ES-I3 (cell line): ENCODE measurements around the gene CSNK1D.

Experiments used
- H3K36me3 ChIP-seq: 2 replicates; pipeline ENCODE4 v1.6.1; 2013; ENCODE audit warnings: mild to moderate bottlenecking, low read length, control low read depth, moderate library complexity; ENCODE audit not compliant: insufficient read depth
- H3K4me1 ChIP-seq: 2 replicates; pipeline ENCODE4 v1.6.1; 2013; ENCODE audit warnings: mild to moderate bottlenecking, control low read depth, low read length; ENCODE audit not compliant: insufficient read depth
- H3K9ac ChIP-seq: 2 replicates; pipeline ENCODE4 v1.6.1; 2013; ENCODE audit warnings: low read depth, mild to moderate bottlenecking, low read length, moderate library complexity
- H3K9me3 ChIP-seq: 2 replicates; pipeline ENCODE4 v1.6.1; 2013; ENCODE audit warnings: mild to moderate bottlenecking, low read length, moderate library complexity; ENCODE audit not compliant: control insufficient read depth, insufficient read depth

CSNK1D gene

DNA sequence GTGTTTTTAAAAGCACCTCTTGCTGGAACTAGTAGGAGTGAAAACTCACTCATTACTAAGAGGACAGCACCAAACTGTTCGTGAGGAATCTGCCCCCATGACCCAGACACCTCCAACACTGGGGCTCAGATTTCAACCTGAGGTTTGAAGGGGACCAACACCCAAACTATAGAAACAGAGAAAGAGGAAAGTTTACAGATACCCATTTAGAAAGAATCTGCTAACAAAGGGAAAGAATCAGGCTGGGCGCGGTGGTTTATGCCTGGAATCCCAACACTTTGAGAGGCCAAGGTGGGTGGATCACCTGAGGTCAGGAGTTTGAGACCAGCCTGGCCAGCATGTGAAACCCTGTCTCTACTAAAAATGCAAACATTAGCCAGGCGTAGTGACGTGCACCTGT is 3.4 kb upstream of the CSNK1D start:
- Histone ChIP-seq H3K9ac (no peak overlapping the region), H3K9me3 (no peaks in the 10 kb centered on the region), H3K4me1 (peaks cover 17% of the 10 kb centered on the region), H3K36me3 (no peaks in the 10 kb centered on the region)

DNA sequence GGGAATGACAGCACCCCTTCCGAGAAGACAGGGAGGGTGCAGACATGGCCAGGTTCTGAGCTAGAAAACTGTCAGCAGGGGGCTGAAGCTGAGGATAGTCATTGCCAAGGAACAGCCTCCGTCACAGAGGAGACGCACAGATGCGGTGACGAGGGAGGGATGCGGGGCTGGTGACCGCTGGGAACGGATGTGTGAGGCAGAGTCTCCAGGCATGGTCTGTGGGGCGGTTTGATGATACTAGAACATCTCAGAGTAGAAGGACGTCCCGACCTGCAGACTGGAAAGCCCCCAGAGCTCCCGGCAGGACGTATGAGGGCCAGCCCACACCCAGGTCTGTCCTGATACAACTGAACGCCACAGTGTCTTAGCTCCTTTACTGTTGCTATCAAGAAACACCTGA is 1.8 kb upstream of the CSNK1D start:
- Histone ChIP-seq H3K9ac (no peak overlapping the region), H3K36me3 (peaks cover 7% of the 10 kb centered on the region; the same call in 1 of the 2 replicates), H3K9me3 (no peaks in the 10 kb centered on the region), H3K4me1 (peaks cover 21% of the 10 kb centered on the region)

DNA sequence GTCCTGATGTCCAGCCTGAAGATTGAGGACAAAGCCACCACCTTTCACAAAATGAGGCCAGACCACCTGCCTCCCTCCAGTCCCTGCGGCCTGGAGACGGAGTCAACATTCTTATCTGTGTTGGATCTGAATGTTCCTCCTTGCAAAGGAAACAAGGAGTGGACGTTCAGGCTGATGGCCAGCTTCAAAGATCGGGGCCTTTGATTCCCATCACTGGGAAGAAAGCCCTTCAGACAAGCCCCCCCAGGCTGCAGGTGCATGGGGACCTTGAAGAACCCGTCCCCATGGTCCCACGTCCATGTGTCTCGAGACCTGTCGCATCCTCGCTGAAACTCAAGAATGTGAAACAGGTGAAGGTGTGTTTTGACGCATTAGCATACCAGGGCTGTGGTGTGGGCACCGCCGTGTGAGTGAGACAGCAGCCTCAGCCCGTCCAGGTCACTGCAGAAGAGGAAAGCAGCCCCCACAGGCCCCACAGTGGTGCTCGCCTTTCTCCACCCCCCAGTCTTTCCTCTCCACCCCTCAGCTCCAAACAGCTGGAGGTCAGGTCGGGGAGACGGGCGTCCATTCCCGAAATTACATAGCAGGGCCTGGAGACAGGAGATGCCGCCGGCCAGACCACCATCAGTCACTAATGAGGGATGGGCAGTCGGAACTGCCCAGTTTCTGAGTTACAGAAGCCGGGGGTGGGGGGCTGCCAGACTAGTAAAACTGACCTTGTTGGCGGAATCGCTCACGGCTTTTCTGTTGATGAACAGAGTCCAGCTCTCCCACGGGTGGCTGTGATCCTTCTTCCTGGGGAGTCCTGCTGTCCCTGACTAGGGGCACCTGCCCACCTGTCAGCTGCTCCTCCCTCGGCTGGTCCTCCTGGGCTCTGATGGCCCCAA is 877 bp upstream of the CSNK1D start:
- Histone ChIP-seq H3K9ac (peak overlapping the region; percentile 70), H3K4me1 (peaks cover 21% of the 10 kb centered on the region), H3K9me3 (no peaks in the 10 kb centered on the region), H3K36me3 (peaks cover 7% of the 10 kb centered on the region; the same call in 1 of the 2 replicates)

DNA sequence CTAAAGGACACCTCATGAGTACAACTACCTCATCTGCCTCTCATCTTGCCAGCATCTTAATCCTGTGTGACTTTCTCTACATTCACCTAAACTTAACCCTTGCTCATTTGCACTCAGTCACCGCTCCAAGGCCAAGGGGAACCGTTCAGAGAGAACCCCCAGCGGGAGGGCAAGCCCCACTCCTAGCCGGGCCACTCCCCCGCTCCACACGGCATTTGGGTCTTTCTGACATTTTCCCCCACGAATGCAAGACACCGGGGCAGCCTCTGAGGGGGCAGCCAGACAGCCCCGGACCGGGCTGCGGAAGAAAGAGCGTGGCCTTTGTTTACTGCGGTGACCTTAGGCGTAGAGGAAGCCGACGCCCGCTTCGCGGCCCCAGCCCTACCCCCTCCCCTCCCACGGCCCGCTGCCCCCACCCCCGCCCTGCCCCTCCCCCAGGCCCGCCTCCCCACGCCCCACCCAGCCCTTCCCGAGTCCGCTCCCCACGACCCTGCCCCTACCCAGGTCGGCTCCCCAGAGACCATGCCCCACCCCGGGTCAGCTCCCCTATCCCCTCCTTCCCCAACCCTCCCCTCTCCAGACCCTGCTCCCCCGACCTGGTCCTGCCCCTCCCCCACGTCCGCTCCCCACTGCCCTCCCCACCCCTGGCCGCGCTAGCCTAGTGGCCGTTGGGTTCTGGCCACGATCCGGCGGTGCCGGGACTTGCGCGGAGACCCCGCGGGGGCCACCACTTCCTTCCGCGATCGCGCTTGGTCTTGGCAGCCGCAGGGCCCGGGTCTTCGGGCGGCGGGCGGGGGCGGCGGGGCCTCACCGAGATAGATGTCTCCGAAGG is 789 bp downstream of the CSNK1D start:
- H3K36me3 ChIP-seq = peaks cover 10% of the 10 kb centered on the region; the same call in 1 of the 2 replicates
- H3K9ac ChIP-seq = peak overlapping the region; percentile 88
- no peaks in the 10 kb centered on the region for H3K9me3 ChIP-seq
- peaks cover 28% of the 10 kb centered on the region; the same call in 1 of the 2 replicates for H3K4me1 ChIP-seq

DNA sequence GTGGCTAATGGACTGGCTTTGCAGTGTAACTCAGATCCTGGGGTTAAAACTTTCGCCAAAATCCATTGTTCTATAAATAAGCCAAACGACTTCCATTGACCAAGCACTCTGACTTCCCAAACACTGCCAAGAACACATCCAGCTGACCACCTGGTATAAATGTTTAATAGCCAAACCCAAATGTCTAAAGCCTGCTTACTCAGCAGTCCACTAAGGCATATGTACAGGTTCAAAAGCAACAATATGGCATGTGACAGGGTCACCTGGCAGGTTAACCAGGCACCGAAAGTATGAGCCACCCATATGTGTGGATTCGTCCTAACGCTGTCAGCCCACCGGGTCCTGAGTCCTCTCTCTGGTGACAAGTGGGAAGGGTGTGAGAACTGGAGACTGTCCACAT is 2.1 kb downstream of the CSNK1D start:
- H3K9me3 ChIP-seq = no peaks in the 10 kb centered on the region
- peaks cover 13% of the 10 kb centered on the region; the same call in 1 of the 2 replicates for H3K36me3 ChIP-seq
- H3K4me1 ChIP-seq = peaks cover 25% of the 10 kb centered on the region; the same call in 1 of the 2 replicates
- no peak overlapping the region for H3K9ac ChIP-seq

DNA sequence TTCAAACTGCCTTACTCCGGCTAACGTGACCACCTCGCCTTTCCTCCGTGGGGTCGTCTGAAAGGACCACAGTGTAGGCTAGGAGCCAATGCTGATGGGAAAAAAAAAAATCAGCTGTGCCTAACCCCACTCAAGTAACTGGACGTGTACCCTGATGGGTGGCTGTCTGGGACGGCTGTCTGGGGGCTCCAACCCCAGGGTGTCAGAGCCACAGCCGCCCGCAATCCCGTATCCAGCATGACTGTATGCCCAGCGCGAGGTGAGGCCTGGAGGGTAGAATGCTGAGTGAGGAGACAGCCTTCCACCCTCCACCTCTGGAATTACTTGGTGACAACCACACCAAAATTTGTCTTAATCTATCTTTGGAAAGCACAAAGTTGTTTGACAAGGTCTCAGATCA is 2.8 kb downstream of the CSNK1D start:
- H3K9me3 ChIP-seq = no peaks in the 10 kb centered on the region
- peaks cover 25% of the 10 kb centered on the region; the same call in 1 of the 2 replicates for H3K4me1 ChIP-seq
- no peak overlapping the region for H3K9ac ChIP-seq
- H3K36me3 ChIP-seq = peaks cover 18% of the 10 kb centered on the region

DNA sequence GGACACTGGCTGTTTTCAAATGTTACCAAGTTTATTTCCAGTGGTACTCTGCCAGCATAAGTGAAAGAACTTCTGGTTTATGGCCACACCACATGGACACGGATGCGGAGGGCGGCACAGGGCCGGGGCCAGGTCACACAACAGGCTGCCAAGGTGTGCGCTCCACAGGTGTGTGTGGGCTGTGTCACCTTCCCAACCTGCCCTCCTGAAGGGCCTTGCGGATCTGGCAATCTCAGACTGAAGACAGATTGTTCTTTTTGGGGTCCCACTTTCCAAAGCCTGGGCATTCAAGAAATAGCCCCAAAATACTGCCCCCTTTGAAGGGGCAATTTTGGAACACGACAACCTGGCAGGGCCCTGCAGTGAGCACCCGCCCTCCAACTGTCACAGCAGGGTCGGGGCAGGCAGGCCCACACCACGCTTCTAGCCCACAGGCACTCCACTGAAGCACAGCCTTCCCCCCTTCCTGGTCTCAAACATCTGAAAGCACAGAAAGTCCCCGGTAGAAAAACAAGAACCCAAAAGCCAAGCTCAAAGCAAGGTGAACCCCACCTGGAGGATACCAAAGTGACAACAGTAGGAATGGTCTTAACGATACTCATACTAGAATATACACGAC is 3.5 kb downstream of the CSNK1D start:
- H3K36me3 ChIP-seq = peaks cover 22% of the 10 kb centered on the region
- no peaks in the 10 kb centered on the region for H3K9me3 ChIP-seq
- no peak overlapping the region for H3K9ac ChIP-seq
- peaks cover 25% of the 10 kb centered on the region; the same call in 1 of the 2 replicates for H3K4me1 ChIP-seq

DNA sequence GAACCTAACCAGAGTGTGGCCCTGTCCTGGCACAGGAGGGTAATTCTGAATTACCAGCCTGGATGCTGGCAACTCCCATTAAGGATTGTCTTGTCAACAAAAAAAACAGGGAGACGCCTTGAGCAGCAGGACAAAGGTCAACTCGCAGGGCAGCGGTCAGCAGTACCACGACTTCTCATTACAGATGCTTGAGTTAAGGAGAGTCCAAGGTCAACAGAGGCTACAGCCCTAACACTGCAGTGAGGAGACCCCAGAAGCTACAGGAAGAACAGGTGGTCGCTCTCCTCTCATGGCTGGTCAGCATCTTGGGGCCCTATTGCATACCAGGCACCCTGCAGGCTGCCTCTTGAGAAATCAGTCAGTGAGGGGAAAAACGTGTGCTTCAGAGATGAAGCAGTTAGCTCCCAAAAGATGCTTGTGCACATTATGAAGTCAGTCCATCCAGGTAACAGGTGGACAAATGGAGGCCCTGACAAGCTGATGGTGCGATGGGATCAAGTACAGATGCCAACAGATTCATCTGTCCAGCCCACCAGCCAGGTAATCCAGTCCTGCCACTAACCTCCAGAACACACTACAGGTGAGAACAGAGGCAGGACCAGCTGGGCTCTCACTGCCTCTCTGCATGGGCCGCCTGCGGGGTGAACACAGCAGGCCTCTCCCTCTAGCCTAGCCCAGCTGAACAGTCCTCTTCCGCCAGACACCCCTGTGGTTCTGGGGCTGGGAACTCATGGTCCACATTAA is 4.2 kb downstream of the CSNK1D start:
- Histone ChIP-seq H3K9ac (no peak overlapping the region), H3K36me3 (peaks cover 24% of the 10 kb centered on the region), H3K9me3 (no peaks in the 10 kb centered on the region), H3K4me1 (peaks cover 25% of the 10 kb centered on the region; the same call in 1 of the 2 replicates)

DNA sequence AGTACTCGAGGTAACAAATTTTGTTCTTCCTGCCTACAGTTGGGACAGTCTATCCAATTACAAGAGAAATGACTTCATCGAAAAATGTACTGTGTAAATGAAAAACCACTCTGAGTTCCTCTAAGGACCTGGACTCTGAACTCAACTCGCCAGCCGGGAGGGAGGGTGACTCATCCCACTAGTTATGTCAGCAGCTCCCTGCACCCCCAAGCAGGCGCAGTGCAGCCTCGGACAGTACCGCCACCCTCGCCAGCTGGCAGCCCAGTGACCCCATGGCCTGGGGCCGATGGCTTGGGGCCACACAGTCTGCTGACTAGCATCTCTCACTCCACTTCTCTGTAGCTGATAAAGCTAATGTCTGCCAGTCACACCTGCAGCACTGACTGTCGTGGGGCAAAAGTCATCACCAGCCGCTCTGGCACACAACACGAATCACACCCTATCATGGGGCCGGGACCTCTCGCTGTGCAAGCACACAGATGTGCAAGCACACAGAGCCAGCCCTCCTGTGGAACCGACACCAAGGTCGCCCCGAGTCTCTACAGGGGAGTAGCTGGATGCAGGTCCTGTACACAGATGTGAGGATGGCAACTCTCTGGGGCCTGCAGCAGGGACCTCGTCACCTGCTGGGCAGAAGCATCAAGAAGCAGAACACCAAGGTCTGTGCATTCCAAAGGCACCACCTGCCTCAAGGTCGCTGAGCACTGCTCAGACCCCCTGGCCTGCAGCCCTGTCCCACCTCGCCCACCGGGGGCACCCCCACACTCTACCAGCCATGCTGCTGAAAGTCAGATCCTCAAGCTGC is 5.7 kb downstream of the CSNK1D start:
- Histone ChIP-seq H3K9ac (no peak overlapping the region), H3K4me1 (peaks cover 20% of the 10 kb centered on the region; the same call in 1 of the 2 replicates), H3K9me3 (no peaks in the 10 kb centered on the region), H3K36me3 (peaks cover 37% of the 10 kb centered on the region)

DNA sequence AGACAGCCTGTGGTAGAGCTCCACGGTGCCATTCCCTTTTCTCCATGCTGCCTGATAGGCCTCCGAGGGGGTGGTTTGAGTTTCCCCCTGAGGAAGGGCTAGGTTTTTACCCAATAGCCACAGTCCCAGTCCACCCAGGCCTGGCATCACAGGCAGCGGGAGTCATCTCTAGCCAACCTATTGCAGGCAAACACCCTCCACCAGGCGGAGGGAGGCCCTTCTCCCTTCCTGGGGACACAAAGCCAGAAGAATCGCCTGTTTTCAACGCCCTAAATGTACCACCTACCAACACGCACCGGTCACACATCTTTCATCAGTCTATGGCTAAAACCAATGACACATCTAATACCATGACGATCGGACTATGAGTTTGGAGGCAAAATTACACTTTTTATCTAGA is 7.4 kb downstream of the CSNK1D start:
- Histone ChIP-seq H3K9me3 (no peaks in the 10 kb centered on the region), H3K36me3 (peaks cover 46% of the 10 kb centered on the region), H3K9ac (no peak overlapping the region), H3K4me1 (peaks cover 17% of the 10 kb centered on the region; the same call in 1 of the 2 replicates)

DNA sequence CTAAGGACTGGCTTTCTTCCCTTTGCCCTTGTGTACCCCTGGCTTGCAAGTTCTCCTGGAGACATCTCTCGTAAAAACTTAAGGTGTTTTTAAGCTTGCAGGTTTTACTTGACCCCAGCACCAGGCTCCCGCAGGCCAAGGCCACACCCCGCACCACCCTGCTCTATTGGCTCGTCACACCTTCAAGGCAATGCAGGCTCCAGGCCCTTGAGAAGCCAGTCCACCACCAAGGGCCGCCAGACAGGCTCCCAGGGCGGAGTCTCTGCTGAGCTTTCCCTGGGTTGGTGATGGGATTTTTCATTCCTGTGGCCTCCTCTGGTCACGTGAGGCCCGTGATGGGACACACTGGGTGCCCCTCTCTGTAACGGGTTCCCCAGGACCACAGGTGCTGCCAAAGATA is 9.9 kb downstream of the CSNK1D start:
- no peaks in the 10 kb centered on the region for H3K9me3 ChIP-seq
- peaks cover 9% of the 10 kb centered on the region; the same call in 1 of the 2 replicates for H3K4me1 ChIP-seq
- H3K36me3 ChIP-seq = peaks cover 61% of the 10 kb centered on the region
- no peak overlapping the region for H3K9ac ChIP-seq

DNA sequence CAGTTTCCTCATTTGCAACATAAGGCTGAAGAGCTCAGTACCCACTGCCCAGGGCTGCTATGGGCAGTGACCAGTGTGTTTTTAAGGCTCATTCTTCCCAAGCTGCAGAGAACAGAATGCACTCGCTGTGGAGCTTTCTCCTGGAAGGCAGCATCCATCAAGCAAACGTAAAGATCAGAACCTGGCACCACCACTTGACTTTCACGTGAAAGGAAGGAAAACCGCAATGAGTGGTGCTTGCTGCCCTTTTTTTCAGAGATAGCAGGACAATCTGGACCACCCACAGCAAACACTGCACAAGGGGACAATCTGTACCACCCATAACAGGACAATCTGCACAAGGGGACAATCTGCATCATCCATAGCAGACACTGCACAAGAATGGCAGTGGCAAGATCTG is 11.2 kb downstream of the CSNK1D start:
- H3K9ac ChIP-seq = no peak overlapping the region
- H3K4me1 ChIP-seq = no peaks in the 10 kb centered on the region
- H3K9me3 ChIP-seq = no peaks in the 10 kb centered on the region
- H3K36me3 ChIP-seq = peaks cover 60% of the 10 kb centered on the region
